Endothelial cell (in vitro differentiated cells): ENCODE measurements around the gene ZRANB1. TPM values are rescaled to one million over a fixed set of nuclear protein-coding genes. Genes with fewer than 3 reads are reported as not detected.

Experiments
- DNase-seq: peaks from one replicate; pipeline ENCODE4 v3.0.0; 2021; ENCODE audit warnings: low spot score
- H3K27ac Mint-ChIP-seq: one replicate; pipeline ENCODE4 v1.8.0; 2021; ENCODE audit warnings: mixed read lengths, inconsistent platforms; ENCODE audit not compliant: unreplicated experiment
- H3K27me3 Mint-ChIP-seq: one replicate; pipeline ENCODE4 v1.8.0; 2021; ENCODE audit warnings: mild to moderate bottlenecking, moderate library complexity, mixed read lengths, inconsistent platforms; ENCODE audit not compliant: unreplicated experiment
- H3K36me3 Mint-ChIP-seq: one replicate; pipeline ENCODE4 v1.8.0; 2021; ENCODE audit warnings: mild to moderate bottlenecking, low read depth, mixed read lengths, inconsistent platforms; ENCODE audit not compliant: unreplicated experiment
- H3K4me1 Mint-ChIP-seq: one replicate; pipeline ENCODE4 v1.8.0; 2021; ENCODE audit warnings: mild to moderate bottlenecking, mixed read lengths, inconsistent platforms; ENCODE audit not compliant: unreplicated experiment
- H3K4me3 Mint-ChIP-seq: one replicate; pipeline ENCODE4 v1.8.0; 2021; ENCODE audit warnings: mild to moderate bottlenecking, mixed read lengths, inconsistent platforms; ENCODE audit not compliant: unreplicated experiment
- H3K9me3 Mint-ChIP-seq: one replicate; pipeline ENCODE4 v1.8.0; 2021; ENCODE audit warnings: mixed read lengths, inconsistent platforms; ENCODE audit not compliant: unreplicated experiment
- total RNA-seq: library from RNA; stranded (reverse); fragmentation: NEBNext Ultra II Directional; extraction: Animal tissue kit (Norgen Biotek cat#: 25700); gene quantifications from one replicate; pipeline ENCODE4 v1.2.1, GENCODE V29; 2021; ENCODE audit not compliant: unreplicated experiment
- TF ChIP-seq, protein P1 (sequence below): fragments of 200-600 bp; sonication (generic); IDR thresholded peaks from one replicate; pipeline ENCODE4 v1.5.0; 2021; ENCODE audit warnings: antibody characterized with exemption; ENCODE audit not compliant: unreplicated experiment

ZRANB1 gene
- total RNA-seq, 1 donor from 2014 or later, result 22.4 TPM

DNA sequence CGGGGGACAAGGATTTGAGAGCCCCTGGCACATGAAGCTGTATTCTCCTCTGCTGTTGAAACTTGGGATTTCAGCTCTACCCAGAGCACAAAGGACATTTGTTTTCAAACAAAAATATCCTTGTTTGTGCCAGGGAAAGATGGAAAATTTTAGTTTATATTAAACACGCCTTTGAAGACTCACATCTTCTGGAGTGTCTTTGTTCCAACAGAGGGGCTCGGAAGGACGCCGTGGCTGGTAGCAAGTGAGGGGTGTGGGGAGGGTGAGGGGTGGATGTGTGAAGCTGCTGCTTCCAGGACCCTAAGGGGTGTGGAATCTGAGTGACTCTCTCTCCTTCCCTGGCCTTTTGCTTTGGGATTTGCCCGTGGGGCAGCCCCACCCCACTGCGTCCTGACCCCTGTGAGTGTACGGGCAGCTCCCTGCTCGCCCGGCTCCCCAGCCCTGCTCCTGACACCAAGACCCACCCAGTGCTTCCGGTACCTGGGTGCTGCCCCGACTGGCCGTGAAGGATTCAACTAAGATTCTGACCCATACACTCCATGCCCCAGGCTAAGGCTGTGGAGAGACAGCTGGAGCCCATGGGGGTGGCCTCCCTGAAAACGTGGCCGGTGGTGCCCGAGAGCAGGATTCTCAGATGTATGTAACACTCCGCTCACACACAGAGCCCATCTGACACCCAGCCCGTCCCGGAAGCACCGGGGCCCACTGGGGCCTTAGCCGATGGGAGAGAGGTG is 59.6 kb downstream of the ZRANB1 start:
- peaks cover 17% of the 10 kb centered on the region for H3K27me3 Mint-ChIP-seq
- peaks cover 7% of the 10 kb centered on the region for H3K4me1 Mint-ChIP-seq
- H3K4me3 Mint-ChIP-seq, result no peak overlapping the region
- no peak for DNase-seq
- no peak overlapping the region for H3K27ac Mint-ChIP-seq
- H3K9me3 Mint-ChIP-seq, result no peaks in the 10 kb centered on the region
- peaks cover 30% of the 10 kb centered on the region for H3K36me3 Mint-ChIP-seq
- TF ChIP-seq, protein P1, sequence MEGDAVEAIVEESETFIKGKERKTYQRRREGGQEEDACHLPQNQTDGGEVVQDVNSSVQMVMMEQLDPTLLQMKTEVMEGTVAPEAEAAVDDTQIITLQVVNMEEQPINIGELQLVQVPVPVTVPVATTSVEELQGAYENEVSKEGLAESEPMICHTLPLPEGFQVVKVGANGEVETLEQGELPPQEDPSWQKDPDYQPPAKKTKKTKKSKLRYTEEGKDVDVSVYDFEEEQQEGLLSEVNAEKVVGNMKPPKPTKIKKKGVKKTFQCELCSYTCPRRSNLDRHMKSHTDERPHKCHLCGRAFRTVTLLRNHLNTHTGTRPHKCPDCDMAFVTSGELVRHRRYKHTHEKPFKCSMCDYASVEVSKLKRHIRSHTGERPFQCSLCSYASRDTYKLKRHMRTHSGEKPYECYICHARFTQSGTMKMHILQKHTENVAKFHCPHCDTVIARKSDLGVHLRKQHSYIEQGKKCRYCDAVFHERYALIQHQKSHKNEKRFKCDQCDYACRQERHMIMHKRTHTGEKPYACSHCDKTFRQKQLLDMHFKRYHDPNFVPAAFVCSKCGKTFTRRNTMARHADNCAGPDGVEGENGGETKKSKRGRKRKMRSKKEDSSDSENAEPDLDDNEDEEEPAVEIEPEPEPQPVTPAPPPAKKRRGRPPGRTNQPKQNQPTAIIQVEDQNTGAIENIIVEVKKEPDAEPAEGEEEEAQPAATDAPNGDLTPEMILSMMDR, result no peak

- peaks cover 11% of the 10 kb centered on the region for H3K4me1 Mint-ChIP-seq
- H3K27me3 Mint-ChIP-seq, result peaks cover 17% of the 10 kb centered on the region
- H3K36me3 Mint-ChIP-seq, result peaks cover 32% of the 10 kb centered on the region
- no peak overlapping the region for H3K4me3 Mint-ChIP-seq
- TF ChIP-seq, protein P1, result no peak
- H3K9me3 Mint-ChIP-seq, result no peaks in the 10 kb centered on the region
- no peak overlapping the region for H3K27ac Mint-ChIP-seq
- no peak for DNase-seq
These were observed 60.1 kb downstream of the ZRANB1 start for GRCh38 chr10:125002047-125002422.

DNA sequence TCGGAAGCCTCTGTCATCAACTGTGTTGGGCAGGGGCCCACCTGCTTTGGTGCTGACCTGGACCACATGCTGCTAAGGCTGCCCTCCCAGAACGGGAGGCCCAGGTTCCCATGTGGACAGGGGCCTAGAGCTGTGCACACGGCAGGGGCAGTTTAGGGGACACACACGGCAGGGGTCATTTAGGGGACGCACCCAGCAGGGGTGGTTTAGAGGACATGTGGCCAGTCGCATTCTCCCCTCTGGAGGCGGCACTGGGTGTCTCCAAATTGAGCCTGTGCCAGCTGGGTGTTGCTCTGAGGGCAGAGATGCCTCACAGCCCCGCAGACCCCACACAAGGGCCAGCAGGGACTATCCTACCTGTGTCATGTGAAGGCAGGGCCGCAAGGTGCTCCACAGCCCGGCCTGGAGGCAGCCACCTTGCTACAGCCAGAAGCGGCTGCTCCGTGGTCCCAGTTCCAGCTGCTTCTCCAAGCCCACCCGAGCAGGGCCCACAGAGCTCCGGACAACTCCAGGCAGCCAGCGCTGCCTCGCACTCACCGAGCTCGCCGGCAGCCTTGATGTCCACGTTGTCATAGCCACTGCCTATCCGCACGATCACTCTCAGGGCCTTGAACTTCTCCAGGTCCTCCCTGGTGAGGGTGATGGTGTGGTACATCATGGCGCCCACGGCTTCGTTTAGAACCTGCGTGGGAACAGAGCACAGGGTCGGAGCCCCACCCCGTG is 60.7 kb downstream of the ZRANB1 start:
- TF ChIP-seq, protein P1, result no peak
- DNase-seq, result no peak
- peaks cover 15% of the 10 kb centered on the region for H3K4me1 Mint-ChIP-seq
- H3K4me3 Mint-ChIP-seq, result no peak overlapping the region
- peaks cover 30% of the 10 kb centered on the region for H3K36me3 Mint-ChIP-seq
- peaks cover 18% of the 10 kb centered on the region for H3K27me3 Mint-ChIP-seq
- no peak overlapping the region for H3K27ac Mint-ChIP-seq
- no peaks in the 10 kb centered on the region for H3K9me3 Mint-ChIP-seq

- Mint-ChIP-seq H3K4me3 (no peak overlapping the region), H3K36me3 (peaks cover 29% of the 10 kb centered on the region), H3K9me3 (no peaks in the 10 kb centered on the region), H3K27ac (no peak overlapping the region), H3K4me1 (peaks cover 15% of the 10 kb centered on the region), H3K27me3 (peaks cover 18% of the 10 kb centered on the region)
- DNase-seq, result no peak
- TF ChIP-seq, protein P1, result no peak
These were observed 61.4 kb downstream of the ZRANB1 start for GRCh38 chr10:125003146-125003900.
